Activated T-cell treated with anti-CD3 and anti-CD28 coated beads for 24 hours (primary cell): ENCODE results near the gene RASAL1.

ENCODE experiments used
- DNase-seq: peaks from one replicate; pipeline ENCODE4 v3.0.0-alpha.2; 2020; ENCODE audit warnings: low read depth

The RASAL1 gene, protein sequence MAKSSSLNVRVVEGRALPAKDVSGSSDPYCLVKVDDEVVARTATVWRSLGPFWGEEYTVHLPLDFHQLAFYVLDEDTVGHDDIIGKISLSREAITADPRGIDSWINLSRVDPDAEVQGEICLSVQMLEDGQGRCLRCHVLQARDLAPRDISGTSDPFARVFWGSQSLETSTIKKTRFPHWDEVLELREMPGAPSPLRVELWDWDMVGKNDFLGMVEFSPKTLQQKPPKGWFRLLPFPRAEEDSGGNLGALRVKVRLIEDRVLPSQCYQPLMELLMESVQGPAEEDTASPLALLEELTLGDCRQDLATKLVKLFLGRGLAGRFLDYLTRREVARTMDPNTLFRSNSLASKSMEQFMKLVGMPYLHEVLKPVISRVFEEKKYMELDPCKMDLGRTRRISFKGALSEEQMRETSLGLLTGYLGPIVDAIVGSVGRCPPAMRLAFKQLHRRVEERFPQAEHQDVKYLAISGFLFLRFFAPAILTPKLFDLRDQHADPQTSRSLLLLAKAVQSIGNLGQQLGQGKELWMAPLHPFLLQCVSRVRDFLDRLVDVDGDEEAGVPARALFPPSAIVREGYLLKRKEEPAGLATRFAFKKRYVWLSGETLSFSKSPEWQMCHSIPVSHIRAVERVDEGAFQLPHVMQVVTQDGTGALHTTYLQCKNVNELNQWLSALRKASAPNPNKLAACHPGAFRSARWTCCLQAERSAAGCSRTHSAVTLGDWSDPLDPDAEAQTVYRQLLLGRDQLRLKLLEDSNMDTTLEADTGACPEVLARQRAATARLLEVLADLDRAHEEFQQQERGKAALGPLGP

DNA sequence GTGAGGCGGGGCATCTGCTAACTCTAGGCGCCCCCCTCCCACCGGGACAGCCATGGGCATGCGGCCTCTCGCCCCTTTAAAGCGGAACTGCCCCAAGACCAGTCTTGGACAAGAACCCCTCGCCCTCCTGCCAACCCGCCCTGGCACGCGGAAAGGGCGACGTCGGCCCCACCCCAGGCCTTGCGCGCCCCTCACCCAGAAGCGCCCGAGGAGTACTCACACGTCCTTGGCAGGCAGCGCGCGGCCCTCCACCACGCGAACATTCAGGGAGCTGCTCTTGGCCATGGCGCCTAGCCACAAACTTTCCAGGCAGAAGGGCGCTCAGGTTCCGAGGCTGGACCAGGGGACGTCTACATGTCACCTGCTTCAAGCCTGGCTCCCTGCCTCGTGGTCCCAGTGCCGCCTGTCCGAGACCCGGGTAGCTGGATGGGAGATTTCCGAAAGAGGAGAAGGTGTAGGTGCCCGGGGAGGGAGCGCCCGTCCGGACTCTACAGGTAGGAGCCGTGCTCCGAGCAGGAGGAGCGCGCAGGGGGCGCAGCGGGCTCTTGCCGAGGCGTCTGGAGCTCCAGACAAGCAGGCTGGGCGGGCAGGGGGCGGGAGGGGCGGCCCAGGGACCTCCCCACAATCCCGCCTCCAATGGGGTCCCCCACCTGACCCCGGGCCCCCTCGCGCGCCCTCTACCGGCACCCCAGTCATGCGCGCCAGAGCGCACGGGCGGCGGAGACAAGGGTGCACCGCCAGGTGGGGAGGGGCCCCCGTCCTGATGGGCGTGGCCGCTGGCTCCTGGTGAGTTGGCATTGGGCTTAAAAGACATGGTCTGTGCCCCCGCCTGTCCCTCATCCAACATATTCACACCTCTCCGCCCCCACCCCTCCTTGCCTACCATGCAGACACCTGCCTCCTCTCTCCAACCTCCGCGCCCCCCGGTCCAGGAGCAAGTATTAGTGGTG is at the start of gene RASAL1:
Gene RASAL1, minus strand, starts transcription at position 584 of the 950 bp plus-strand sequence. Its CDS starts 299 bp downstream, at position 285.
- DNase-seq, result peak; percentile 67

DNA sequence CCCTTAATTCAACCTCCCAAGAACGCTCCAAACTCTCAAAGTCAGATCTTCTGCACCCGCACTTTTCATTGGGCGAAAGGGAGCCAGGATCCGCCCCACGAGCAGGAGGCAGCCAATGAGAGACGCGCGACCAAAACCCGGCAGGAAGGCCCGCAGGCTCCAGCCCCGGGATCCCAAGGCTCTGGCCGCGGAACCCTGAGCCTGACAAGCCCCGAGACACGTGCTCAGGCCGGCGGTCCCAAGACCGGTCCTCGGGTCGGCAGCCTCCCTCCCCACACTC is 49.3 kb upstream of the RASAL1 start:
- peak; percentile 87 for DNase-seq

DNA sequence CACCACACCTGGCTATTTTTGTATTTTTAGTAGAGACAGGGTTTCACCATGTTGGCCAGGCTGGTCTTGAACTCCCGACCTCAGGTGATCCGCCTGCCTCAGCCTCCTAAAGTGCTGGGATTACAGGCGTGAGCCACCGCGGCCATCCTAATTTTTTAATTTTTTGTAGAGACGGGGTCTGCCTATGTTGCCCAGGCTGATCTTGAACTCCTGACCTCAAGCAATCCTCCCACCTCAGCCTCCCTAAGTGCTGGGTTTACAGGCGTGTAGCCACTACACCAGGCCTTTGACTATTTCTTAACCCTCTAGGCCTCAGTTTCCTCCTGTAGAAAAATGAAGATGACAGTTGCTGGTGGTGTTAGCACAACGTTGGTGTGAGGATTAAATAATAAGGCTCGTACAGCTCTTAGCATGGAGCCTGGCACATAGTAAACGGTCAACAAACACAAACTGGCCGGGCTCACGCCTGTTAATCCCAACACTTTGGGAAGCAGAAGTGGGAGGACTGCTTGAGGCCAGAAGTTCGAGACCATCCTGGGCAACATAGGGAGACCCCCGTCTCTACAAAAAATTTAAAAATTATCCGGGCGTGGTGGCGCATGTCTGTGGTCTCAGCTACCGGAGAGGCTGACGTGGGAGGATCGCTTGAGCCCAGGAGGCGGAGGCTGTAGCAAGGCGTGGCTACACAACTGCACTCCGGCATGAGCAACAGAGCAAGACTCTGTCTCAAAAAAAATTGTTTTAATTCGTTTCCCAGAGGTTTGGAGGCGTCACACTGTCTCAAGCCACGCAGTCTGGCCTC is 48.7 kb upstream of the RASAL1 start:
- no peak for DNase-seq

DNA sequence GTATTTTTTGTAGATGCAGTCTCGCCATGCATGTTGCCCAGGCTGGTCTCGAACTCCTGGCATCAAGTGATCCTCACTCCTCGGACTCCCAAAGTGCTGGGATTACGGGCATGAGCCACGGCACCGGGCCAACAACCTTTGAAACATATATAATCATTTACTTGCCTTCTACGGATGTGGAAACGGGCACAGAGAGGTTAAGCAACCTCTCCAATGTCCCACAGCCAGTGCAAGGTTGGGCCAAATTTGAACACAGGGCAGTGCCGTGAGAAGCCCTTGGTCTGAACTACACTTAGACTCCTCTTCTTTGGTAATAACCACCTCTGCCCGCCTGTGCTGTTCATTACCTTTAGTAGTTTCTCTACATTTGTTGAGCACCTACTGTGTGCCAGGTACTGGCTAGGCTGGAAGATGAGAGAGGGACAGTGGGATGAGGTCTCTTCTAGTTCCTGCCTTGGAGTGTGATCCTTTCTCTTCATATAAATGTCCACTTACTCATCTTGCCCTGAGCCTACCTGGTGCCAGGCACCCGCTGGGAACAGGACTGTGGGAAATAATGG is 47.5 kb upstream of the RASAL1 start:
- no peak for DNase-seq

DNA sequence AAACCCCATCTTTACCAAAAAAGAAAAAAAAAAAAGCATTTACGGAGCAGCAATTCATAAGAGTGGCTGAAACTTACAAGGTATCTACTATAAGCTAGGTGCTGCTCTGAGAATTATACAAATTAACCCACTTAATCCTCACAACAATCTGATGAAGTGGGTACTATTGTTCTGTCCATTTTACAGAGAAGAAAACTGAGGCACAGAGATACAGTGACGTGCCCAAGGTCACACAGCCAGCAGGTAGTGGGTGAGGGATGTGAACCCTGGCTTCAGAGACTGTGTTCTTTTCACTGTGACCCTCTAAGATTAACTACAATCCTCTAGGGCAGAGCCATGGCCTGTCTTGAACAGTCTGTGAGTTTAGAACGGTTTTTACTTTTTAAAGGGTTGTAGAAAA is 46.4 kb upstream of the RASAL1 start:
- DNase-seq, result no peak

DNA sequence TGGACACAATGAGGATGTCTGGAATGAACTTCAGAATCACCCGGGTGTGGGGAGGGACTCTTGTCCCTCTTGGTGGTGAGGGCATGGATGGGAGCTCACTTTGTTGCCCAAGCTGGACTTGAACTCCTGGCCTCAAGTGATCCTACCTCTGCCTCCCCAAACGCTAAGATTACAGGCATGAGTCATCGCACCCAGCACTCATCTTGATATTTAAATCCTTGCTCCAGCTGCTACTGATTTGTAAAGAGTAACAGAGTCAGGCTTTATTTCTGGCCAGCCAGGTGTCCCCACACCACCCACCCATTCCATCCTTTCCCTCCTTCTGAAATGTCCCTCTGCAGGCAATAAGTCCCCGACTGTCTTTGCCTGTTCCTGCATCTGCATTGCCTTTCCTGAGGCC is 44.8 kb upstream of the RASAL1 start:
- DNase-seq, result no peak

DNA sequence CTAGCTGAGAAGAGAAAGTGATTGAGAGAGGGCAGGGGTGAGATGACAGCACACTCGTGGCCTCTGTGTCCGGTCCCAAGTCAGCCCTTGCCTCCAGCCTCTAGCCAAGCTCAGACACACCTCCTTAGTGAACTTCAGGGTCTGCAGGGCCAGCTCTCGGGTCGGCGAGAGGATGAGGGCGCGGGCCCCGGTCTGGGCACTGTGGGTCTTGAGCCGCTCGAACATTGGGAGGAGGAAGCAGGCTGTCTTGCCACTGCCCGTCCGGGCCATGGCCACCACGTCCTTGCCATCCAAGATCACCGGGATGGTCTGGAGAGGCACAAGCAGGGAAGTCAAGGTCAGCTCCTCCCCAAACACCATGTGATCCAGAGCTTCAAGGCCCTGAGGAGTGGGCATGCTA is 43.5 kb upstream of the RASAL1 start:
- no peak for DNase-seq

DNA sequence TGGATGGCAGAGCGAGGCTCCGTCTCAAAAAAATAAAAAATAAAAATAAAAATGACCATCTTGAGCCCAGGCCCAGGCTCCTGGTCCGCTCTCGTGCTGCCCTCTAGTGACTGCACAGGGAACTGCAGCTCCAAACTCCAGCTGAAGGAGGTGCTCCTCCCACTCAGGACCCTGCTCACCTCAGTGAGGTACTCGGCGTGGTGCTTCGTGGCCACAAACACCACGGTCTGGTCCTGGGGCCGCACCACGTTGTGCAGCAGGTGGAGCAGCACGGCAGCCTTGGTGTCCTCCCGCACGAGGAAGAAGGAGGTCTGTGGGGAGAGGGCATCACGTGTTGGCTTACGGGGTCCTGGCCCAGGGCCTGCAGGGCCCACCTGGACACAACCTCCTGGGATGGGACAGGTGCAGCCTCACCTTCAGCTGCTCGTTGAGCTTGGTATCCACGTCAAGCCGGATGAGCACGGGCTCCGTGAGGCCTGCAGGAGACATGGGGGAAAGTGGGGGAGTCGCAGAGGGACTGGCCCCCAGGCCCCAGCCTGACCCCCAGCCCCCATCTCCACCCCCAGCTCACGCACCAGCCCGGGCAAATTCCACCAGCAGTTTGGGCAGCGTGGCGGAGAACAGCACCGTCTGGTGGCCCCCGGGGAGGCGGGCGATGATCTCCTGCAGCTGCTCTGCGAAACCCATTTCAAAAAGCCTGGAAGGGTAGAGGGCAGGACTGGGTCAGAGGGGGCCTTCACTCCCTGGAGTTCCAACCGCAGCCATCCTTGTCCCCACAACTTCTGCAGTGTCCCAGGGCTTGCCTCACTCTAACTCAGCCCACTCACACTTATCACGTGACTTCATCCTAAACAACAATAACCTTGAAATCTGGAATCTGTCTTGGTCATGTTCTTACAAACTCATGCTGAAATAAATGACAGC is 39.2 kb upstream of the RASAL1 start:
- DNase-seq, result peak; percentile 70

DNA sequence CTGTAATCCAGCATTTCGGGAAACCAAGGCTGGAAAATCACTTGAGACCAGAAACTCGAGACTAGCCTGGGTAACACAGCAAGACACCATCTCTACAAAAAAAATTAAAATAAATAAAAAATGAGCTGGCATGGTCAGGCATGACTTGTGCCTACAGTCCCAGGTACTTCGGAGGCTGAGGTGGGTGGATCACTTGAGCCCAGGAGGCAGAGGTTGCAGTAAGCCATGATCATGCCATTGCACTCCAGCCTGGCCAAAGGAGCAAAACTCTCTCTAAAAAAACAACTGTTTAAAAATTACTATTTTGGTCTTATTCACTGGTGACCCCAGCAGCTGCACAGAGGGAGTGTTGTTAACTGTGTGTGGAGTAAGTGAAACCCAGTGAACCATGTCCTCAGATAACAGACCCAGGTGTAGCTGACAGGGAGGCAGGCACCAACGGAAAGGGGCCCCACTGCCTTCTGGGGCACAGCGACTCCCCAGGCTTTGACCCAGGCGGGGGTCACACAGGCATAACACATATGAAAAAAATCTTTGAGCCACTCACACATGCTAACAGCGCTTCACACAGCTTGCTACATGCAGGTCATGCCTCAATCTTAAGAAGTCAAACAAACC is 37.6 kb upstream of the RASAL1 start:
- DNase-seq, result no peak

DNA sequence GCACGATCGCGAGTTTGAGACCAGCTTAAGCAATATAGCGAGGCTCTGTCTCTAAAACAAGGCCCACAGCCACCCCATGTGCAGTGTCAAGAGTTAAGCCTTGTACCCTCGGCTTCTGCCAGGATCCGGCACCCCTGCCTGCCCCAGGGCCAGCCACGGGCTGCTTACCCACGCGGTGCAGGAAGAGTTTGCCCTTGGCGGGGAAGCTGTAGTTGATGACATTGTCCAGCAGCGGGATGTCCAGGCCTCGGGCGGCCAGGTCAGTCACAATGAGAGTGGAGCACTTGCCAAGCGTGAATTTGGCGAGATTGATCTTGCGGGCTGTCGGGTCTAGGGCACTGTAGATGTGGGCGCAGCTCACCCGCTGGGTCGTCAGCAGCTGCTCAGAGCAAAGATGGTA is 36.6 kb upstream of the RASAL1 start:
- DNase-seq, result no peak

DNA sequence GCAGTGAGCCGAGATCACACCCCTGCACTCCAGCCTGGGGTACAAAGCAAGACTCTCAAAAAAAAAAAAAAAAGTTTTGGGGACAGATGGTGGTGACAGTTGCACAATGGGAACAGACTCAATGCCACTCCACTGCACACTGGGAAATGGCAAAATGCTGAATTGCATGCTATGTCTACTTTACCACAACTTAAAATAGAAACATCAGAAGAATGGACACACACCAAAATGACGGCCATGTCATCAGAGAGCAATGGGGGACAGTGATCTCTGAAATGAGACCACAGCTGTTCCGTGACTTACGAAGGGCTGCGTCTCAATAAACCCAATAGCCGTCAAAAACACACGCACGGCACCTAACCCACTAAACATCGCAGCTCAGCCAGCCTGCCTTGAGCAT is 36.0 kb upstream of the RASAL1 start:
- DNase-seq, result no peak

DNA sequence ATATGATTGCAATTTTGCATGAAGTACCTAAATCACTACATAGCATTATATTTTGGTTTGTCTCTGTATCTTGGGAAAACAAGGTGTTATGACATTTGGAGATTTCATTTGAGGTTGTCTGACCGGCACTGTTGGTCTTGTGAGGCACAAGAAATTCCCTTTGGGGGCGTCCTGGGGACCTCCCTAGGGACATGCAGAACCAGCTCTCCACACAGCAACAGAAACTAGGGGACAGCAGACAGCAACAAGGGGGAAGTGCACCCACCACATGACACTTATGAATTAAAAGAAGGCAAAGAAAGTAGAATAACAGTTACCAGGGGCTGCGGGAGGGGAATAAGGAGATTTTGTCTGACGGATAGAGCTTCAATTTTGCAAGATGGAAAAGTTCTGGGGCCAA is 35.4 kb upstream of the RASAL1 start:
- DNase-seq, result no peak

DNA sequence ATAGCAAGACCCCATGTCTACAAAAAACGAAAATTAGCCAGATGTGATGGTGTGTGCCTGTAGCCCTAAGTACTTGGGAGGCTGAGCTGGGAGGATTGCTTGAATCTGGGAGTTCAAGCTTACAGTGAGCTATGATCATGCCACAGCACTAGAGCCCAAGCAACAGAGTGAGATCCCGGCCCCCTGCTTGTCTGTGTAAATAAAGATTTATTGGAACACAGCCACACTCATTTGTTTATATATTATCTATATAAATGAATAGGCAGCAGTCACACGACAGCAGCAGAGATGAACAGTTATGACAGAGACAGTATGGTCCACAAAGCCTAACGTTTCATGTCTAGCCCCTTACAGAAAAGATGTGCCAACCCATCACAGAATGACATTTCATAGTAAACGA is 34.9 kb upstream of the RASAL1 start:
- no peak for DNase-seq

DNA sequence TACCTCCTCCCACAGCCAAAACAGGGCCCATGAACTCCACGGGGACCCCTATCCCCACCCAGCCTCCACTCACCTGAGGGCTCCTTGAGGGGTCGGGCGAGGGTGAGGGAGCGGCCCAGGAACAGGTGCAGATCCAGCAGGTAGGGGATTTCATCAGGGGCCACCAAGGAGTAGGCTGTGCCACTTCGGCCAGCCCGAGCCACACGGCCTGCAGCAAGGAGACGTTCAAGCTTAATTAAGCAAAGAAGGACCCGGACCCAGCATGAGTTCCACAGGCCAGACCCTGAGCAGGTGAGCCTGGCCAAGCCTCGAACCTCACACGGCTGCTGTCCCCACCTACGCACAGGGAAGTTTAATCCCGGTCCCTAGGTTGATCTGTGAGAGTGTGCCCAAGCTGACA is 34.1 kb upstream of the RASAL1 start:
- no peak for DNase-seq

DNA sequence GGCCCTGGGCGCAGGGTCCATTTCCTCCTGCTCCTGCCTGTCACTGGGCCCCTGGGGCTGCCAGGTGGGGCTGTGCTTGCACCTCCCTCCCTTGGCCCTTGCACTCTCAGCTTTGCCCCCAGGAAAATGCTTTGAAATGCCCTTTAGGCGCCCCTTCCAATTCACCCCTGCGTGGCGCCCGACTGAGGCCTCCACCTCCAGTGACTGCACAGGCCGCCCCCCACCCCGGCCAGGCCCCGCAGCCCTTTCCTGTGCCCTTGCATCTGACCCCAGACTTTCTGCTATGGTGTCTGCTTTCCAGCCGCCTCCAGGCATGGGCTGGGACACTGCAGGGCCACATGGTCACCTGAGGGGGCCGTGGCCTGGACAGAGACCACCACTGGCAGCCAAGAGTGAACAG is 32.3 kb upstream of the RASAL1 start:
- DNase-seq, result no peak

DNA sequence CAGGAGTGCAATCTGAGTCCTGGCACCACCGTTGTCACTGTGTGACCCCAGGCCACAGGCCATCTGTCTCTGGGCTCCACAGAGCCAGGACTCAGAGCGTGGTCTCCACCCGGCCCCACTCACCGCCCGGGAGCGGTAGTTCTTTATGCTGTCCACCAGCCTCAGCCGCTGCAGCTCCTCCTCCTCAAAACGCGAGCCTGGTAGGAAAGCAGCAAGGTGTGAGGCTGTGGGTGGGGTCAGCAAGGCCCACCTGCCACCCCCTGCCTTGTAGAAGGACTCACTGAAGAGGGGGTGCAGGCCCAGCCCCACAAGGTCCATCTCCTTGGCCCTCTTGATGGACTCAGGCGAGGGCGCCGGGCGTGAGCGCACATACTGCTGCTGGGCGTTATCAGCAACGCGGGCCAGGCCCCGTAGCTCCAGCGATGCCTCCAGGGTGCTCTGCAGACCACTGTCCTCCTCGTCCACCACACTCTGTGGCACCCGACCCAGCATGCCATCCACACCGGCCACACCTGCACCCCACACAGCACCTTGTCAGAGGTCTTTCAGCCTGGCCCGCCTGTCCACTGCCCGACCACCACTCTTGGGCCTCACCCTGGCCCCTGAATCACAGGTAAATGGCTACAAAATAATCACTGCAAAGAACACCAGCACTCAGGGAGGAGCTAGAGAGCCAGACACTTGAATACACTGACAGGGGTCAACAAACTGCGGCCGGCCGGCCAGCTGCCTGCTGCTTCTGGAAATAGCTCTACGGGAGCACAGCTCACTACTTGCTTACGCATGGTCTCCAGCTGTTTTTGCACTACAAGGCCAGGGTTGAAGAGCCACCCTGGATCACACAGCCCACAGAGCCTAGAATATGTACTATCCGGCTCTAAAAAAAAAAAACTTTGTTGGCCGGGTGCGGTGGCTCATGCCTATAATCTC is 30.2 kb upstream of the RASAL1 start:
- DNase-seq, result no peak

DNA sequence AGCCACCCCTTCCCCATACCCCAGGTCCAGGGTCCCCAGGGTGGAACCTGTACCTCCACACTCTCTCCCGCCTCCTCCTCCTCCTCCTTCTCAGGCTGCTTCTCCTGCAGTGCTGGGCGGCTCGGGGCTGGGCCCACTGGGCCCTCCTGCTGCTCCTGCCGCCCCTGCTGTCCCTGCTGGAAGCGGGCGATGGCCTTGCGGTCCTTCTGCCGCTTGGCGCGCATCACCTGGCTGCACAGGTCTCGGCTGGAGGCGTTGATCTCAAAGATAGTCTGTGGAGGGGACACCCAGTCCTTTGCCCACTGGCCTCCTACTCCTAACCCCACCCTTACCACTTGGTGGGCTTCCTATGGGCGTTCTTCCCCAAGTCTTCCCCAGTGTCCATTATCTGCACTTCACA is 28.5 kb upstream of the RASAL1 start:
- DNase-seq, result no peak

DNA sequence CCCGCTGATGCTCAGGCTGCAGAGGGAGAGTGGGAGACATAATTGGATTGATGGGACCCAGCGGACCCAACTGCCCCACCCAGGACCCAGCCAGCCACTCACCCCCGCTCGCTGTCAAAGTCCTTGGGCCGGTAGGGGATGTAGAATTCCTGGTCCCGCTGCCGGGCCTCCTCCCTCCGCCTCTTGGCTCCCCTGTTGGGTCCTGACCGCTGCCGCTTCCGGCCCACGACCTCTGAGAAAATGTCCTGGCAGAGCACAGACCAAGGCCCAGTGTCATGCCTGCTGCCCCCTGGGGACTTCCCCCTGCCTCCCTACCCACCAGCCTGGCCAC is 27.4 kb upstream of the RASAL1 start:
- no peak for DNase-seq
